Stomach (tissue), 9 donors: ENCODE results near the gene OLIG2. TPM values are rescaled to one million over a fixed set of nuclear protein-coding genes. Genes with fewer than 3 reads are reported as not detected.
A peak's percentile ranks its signal among the peaks of the same experiment; 100 is the strongest.

Experiments
- DNase-seq, 2 donors: peaks; one replicate each; pipeline versions ENCODE4 v3.0.0 to v3.0.0-alpha.2; 2013 to 2019
- H3K27ac ChIP-seq, 5 donors: fragments of 200-600 bp in 4 of 5; sonication (generic) in 4 of 5; one replicate each; pipeline ENCODE4 v1.5.1; 2013 to 2019; ENCODE audit warnings: mild to moderate bottlenecking in 1 of 5, moderate library complexity in 1 of 5
- H3K27me3 ChIP-seq, 3 donors: fragments of 200-600 bp; sonication (generic); one replicate each; pipeline ENCODE4 v1.5.1; 2017 to 2019; ENCODE audit warnings: mixed run types in 1 of 3
- H3K36me3 ChIP-seq, 4 donors: fragments of 200-600 bp; sonication (generic); 1 replicate in 3 of 4; 2 replicates in 1 of 4; pipeline ENCODE4 v1.5.1; 2016 to 2019
- H3K4me1 ChIP-seq, 4 donors: fragments of 200-600 bp; sonication (generic); one replicate each; pipeline ENCODE4 v1.5.1; 2016 to 2019
- H3K4me3 ChIP-seq, 4 donors: fragments of 200-600 bp; sonication (generic) in 3 of 4; one replicate each; pipeline ENCODE4 v1.5.1; 2016 to 2019; ENCODE audit warnings: mild to moderate bottlenecking in 1 of 4
- H3K9me3 ChIP-seq, 4 donors: fragments of 200-600 bp; sonication (generic); one replicate each; pipeline ENCODE4 v1.5.1; 2016 to 2019
- CTCF ChIP-seq, 7 experiments: fragments of 450-650 bp in 4 of 7; fragments of 200-600 bp in 3 of 7; sonication (generic) in 3 of 7; IDR thresholded peaks; one replicate each; pipeline ENCODE4 v1.5.1; 2016 to 2019; ENCODE audit warnings: antibody characterized with exemption in 7 of 7, control low read depth in 2 of 7, mild to moderate bottlenecking in 1 of 7
- EP300 ChIP-seq: sonication (generic); formaldehyde crosslinking; IDR thresholded peaks from one replicate; pipeline ENCODE4 v1.6.1; 2017; ENCODE audit warnings: antibody characterized with exemption
- POLR2A ChIP-seq, 4 donors: fragments of 450-650 bp; IDR thresholded peaks; one replicate each; pipeline ENCODE4 v1.6.1; 2016; ENCODE audit warnings: antibody characterized with exemption in 4 of 4, control low read depth in 2 of 4, mild to moderate bottlenecking in 1 of 4, moderate library complexity in 1 of 4
- POLR2AphosphoS5 ChIP-seq, 3 donors: sonication (generic); formaldehyde crosslinking; IDR thresholded peaks; one replicate each; pipeline ENCODE4 v1.6.1; 2016; ENCODE audit warnings: antibody characterized with exemption in 3 of 3
- WGBS, 5 donors: extraction: QIAGEN DNeasy Blood & Tissue Kit in 3 of 5; methylation state at CpG; one replicate each; pipeline versions ENCODE4 v1.1.5 to v1.1.7; 2013 to 2018; 5-methylcytosine and 5-hydroxymethylcytosine counted together
- intact Hi-C: fragments of 100-400 bp; cut with DNase I; formaldehyde crosslinking; loops from one replicate; pipeline ENCODE4 v1.15.1; 2023; ENCODE audit warnings: low total_unique reads
- polyA plus RNA-seq, 3 donors: library from polyadenylated mRNA; stranded (reverse); fragments of 200-250 nt; gene quantifications; one replicate each; pipeline ENCODE4 v1.2.3, GENCODE V29; 2013
- total RNA-seq, 5 donors: library from RNA; depleted of rRNA; stranded (reverse); fragments of >200 nt; gene quantifications; one replicate each; pipeline versions ENCODE4 v1.1.0 to v1.2.3, GENCODE V29; 2014 to 2016
- donor health status: healthy with polysubstance abuse.
- donor health status: Bipolar disorder and iron deficiency.
- donor health status: healthy.

OLIG2 gene
- total and polyA plus RNA-seq, 8 donors, result not detected

GRCh38 chr21:33069645-33069993 is 43.9 kb downstream of the OLIG2 start:
- WGBS, 5 donors, result 3 to 9% (median 5%) methylated on average over 11 of the region's 11 CpGs
- peak overlapping the region in 3 of 4 donors; percentile 37 to 54 (median 53) for H3K4me3 ChIP-seq
- H3K27ac ChIP-seq, result no peak overlapping the region

GRCh38 chr21:33069994-33070743 is 44.4 kb downstream of the OLIG2 start, which contains the start of gene OLIG1:
Gene OLIG1 (plus strand): TSS chr21:33070141. CDS start chr21:33070247, 106 bp downstream.
- peak; percentile 35 to 69 for DNase-seq
- 1 to 3% (median 1%) methylated on average over 27 to 82 of the region's 82 CpGs for WGBS, 5 donors
- H3K27me3 ChIP-seq, result peaks cover 13 to 99% (median 72%) of the 10 kb centered on the region in 3 donors

More at GRCh38 chr21:33069645-33069993, 43.9 kb downstream of the OLIG2 start:
- Histone ChIP-seq H3K36me3 (no peaks in the 10 kb centered on the region), H3K4me1 (peaks cover 16 to 30% (median 27%) of the 10 kb centered on the region in 4 donors), H3K9me3 (peaks cover 4 to 13% (median 11%) of the 10 kb centered on the region in 4 donors), H3K27me3 (peaks cover 13 to 100% (median 68%) of the 10 kb centered on the region in 3 donors)
- DNase-seq, result no peak
- intact Hi-C loops, result no loop called here
- TF ChIP-seq EP300 (no peak), POLR2A (IDR thresholded peaks at IDR 0.05) (no peak), CTCF (IDR thresholded peaks at IDR 0.05) (no peak), POLR2AphosphoS5 (IDR thresholded peaks at IDR 0.05) (no peak)

GRCh38 chr21:33070744-33070997 is 44.9 kb downstream of the OLIG2 start:
- DNase-seq, result peak in 1 of 2 donors; percentile 23
- no peak overlapping the region for H3K27ac ChIP-seq
- no peaks in the 10 kb centered on the region for H3K36me3 ChIP-seq
- WGBS, 5 donors, result 1 to 2% (median 1%) methylated on average over 32 to 44 of the region's 44 CpGs; no CpG with 5 or more reads in 2 of the 5 donors
- no peak for TF ChIP-seq EP300
- TF ChIP-seq POLR2A (IDR thresholded peaks at IDR 0.05), result no peak
- TF ChIP-seq CTCF (IDR thresholded peaks at IDR 0.05), result no peak
- no peak for TF ChIP-seq POLR2AphosphoS5 (IDR thresholded peaks at IDR 0.05)
- peaks cover 16 to 30% (median 27%) of the 10 kb centered on the region in 4 donors for H3K4me1 ChIP-seq
- intact Hi-C loops, result no loop called here
- peak overlapping the region; percentile 35 to 54 (median 45) for H3K4me3 ChIP-seq
- H3K9me3 ChIP-seq, result peaks cover 4 to 13% (median 11%) of the 10 kb centered on the region in 4 donors
- peaks cover 13 to 99% (median 76%) of the 10 kb centered on the region in 3 donors for H3K27me3 ChIP-seq

More at GRCh38 chr21:33069994-33070743, 44.4 kb downstream of the OLIG2 start, which contains the start of gene OLIG1:
- TF ChIP-seq CTCF (IDR thresholded peaks at IDR 0.05), result no peak
- no peak for TF ChIP-seq POLR2A (IDR thresholded peaks at IDR 0.05)
- no peak for TF ChIP-seq POLR2AphosphoS5 (IDR thresholded peaks at IDR 0.05)
- no peak for TF ChIP-seq EP300
- no peaks in the 10 kb centered on the region for H3K36me3 ChIP-seq
- H3K9me3 ChIP-seq, result peaks cover 4 to 13% (median 11%) of the 10 kb centered on the region in 4 donors
- intact Hi-C loops, result no loop called here
- peak within 1 kb of the TSS; percentile 35 to 54 (median 45) for H3K4me3 ChIP-seq
- H3K4me1 ChIP-seq, result peaks cover 16 to 30% (median 27%) of the 10 kb centered on the region in 4 donors
- no peak within 1 kb of the TSS for H3K27ac ChIP-seq

GRCh38 chr21:33070998-33071769 is 45.4 kb downstream of the OLIG2 start:
- Histone ChIP-seq H3K4me1 (peaks cover 16 to 30% (median 27%) of the 10 kb centered on the region in 4 donors), H3K9me3 (peaks cover 4 to 13% (median 11%) of the 10 kb centered on the region in 4 donors), H3K27me3 (peaks cover 13 to 99% (median 80%) of the 10 kb centered on the region in 3 donors), H3K4me3 (peak overlapping the region; percentile 35 to 54 (median 45)), H3K36me3 (no peaks in the 10 kb centered on the region), H3K27ac (no peak overlapping the region)
- intact Hi-C loops, result no loop called here
- WGBS, 5 donors, result 0 to 6% (median 3%) methylated on average over 49 to 69 of the region's 69 CpGs
- peak in 1 of 2 donors; percentile 30 for DNase-seq
- no peak for TF ChIP-seq EP300
- no peak for TF ChIP-seq CTCF (IDR thresholded peaks at IDR 0.05)
- TF ChIP-seq POLR2A (IDR thresholded peaks at IDR 0.05), result no peak
- TF ChIP-seq POLR2AphosphoS5 (IDR thresholded peaks at IDR 0.05), result no peak
